Mucosa of rectum (tissue), 2 donors: ENCODE results near the gene ARRB2.
"Not testable (repeated sequence)": the region's sequence is repeated elsewhere in the genome, so short reads cannot be mapped to it uniquely, and the experiment has no call there.

ENCODE experiments used
- H3K27ac ChIP-seq, 2 donors: one replicate each; pipeline ENCODE4 v1.7.0; 2013; ENCODE audit warnings: inconsistent platforms in 2 of 2, low read depth in 2 of 2, low read length in 2 of 2
- H3K27me3 ChIP-seq, 2 donors: one replicate each; pipeline ENCODE4 v1.7.0; 2013; ENCODE audit warnings: low read length in 2 of 2; ENCODE audit not compliant: control insufficient read depth in 2 of 2, insufficient read depth in 2 of 2
- H3K36me3 ChIP-seq, 2 donors: one replicate each; pipeline ENCODE4 v1.7.0; 2013; ENCODE audit warnings: low read length in 2 of 2; ENCODE audit not compliant: control insufficient read depth in 2 of 2, insufficient read depth in 2 of 2
- H3K4me1 ChIP-seq, 2 donors: one replicate each; pipeline ENCODE4 v1.7.0; 2013; ENCODE audit warnings: low read length in 2 of 2, mild to moderate bottlenecking in 1 of 2; ENCODE audit not compliant: control insufficient read depth in 2 of 2, insufficient read depth in 2 of 2
- H3K4me3 ChIP-seq, 2 donors: one replicate each; pipeline ENCODE4 v1.7.0; 2013; ENCODE audit warnings: low read length in 2 of 2
- H3K9ac ChIP-seq, 2 donors: one replicate each; pipeline ENCODE4 v1.7.0; 2013; ENCODE audit warnings: low read length in 2 of 2, low read depth in 1 of 2, mild to moderate bottlenecking in 1 of 2
- H3K9me3 ChIP-seq, 2 donors: one replicate each; pipeline ENCODE4 v1.7.0; 2013; ENCODE audit warnings: low read length in 2 of 2; ENCODE audit not compliant: control insufficient read depth in 2 of 2
- donor health status: healthy.
- donor health status: Normal muscosa, but diverticular disease.

Gene ARRB2

GRCh38 chr17:4714340-4715062, 4.1 kb downstream of the ARRB2 start:
- not testable (repeated sequence) for H3K9ac ChIP-seq, H3K9me3 ChIP-seq, H3K27me3 ChIP-seq
- peaks cover 7 to 18% of the 10 kb centered on the region in 2 donors for H3K36me3 ChIP-seq
- H3K4me1 ChIP-seq = peaks cover 21 to 24% of the 10 kb centered on the region in 2 donors
- peak overlapping the region in 1 of 2 donors; percentile 20 for H3K4me3 ChIP-seq
- peak overlapping the region in 1 of 2 donors; percentile 23 for H3K27ac ChIP-seq

GRCh38 chr17:4715063-4715744, 4.8 kb downstream of the ARRB2 start:
- peaks cover 21 to 22% of the 10 kb centered on the region in 2 donors for H3K4me1 ChIP-seq
- no peaks in the 10 kb centered on the region for H3K9me3 ChIP-seq
- peaks cover 7 to 23% of the 10 kb centered on the region in 2 donors for H3K36me3 ChIP-seq
- H3K27ac ChIP-seq = peak overlapping the region in 1 of 2 donors; percentile 23
- no peak overlapping the region for H3K9ac ChIP-seq
- H3K27me3 ChIP-seq = no peaks in the 10 kb centered on the region
- no peak overlapping the region for H3K4me3 ChIP-seq

GRCh38 chr17:4716081-4716480, 5.6 kb downstream of the ARRB2 start:
- H3K4me1 ChIP-seq = peaks cover 22 to 23% of the 10 kb centered on the region in 2 donors
- H3K4me3 ChIP-seq = no peak overlapping the region
- no peaks in the 10 kb centered on the region for H3K9me3 ChIP-seq
- no peak overlapping the region for H3K9ac ChIP-seq
- no peak overlapping the region for H3K27ac ChIP-seq
- H3K36me3 ChIP-seq = peaks cover 7 to 23% of the 10 kb centered on the region in 2 donors
- no peaks in the 10 kb centered on the region for H3K27me3 ChIP-seq

DNA sequence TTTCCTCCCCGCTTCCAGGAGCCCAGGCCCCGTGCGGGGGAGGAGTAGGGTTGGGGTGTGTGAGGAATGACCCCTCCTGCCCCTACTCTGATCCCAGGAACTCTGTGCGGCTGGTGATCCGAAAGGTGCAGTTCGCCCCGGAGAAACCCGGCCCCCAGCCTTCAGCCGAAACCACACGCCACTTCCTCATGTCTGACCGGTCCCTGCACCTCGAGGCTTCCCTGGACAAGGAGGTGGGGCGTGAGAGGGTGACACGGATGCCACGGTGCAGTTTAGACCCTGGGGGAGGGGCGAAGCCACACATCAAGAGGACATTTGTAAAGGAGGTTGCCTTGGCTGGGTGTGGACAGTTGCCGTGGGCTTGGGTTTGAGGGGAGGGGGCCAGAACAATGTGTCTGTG, 7.4 kb downstream of the ARRB2 start:
- H3K4me3 ChIP-seq = no peak overlapping the region
- H3K4me1 ChIP-seq = peaks cover 13 to 19% of the 10 kb centered on the region in 2 donors
- H3K27ac ChIP-seq = no peak overlapping the region
- no peaks in the 10 kb centered on the region for H3K9me3 ChIP-seq
- no peaks in the 10 kb centered on the region for H3K27me3 ChIP-seq
- H3K36me3 ChIP-seq = peaks cover 7 to 23% of the 10 kb centered on the region in 2 donors
- no peak overlapping the region for H3K9ac ChIP-seq

DNA sequence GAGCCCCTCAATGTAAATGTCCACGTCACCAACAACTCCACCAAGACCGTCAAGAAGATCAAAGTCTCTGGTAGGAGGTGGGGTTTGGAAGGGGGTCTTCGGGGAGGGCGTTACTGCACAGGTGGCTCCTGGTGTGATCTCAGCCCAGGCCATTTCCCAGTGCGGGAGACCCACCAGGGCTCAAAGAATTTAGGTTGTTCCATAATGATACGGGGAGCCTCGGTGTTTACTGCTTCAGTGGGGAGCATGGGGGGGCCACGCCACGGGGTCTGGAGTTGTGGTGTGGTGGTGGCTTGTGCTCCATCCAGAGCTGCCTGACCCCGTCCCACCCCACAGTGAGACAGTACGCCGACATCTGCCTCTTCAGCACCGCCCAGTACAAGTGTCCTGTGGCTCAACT, 7.8 kb downstream of the ARRB2 start:
- Histone ChIP-seq H3K27ac (no peak overlapping the region), H3K36me3 (peaks cover 7 to 23% of the 10 kb centered on the region in 2 donors), H3K9me3 (no peaks in the 10 kb centered on the region), H3K4me1 (peaks cover 13 to 19% of the 10 kb centered on the region in 2 donors), H3K27me3 (no peaks in the 10 kb centered on the region), H3K9ac (no peak overlapping the region), H3K4me3 (no peak overlapping the region)

GRCh38 chr17:4719146-4719545, 8.7 kb downstream of the ARRB2 start:
- no peak overlapping the region for H3K27ac ChIP-seq
- H3K9ac ChIP-seq = no peak overlapping the region
- peaks cover 7 to 23% of the 10 kb centered on the region in 2 donors for H3K36me3 ChIP-seq
- H3K27me3 ChIP-seq = no peaks in the 10 kb centered on the region
- no peak overlapping the region for H3K4me3 ChIP-seq
- peaks cover 13 to 17% of the 10 kb centered on the region in 2 donors for H3K4me1 ChIP-seq
- H3K9me3 ChIP-seq = no peaks in the 10 kb centered on the region

- H3K36me3 ChIP-seq = peaks cover 7 to 23% of the 10 kb centered on the region in 2 donors
- no peak overlapping the region for H3K4me3 ChIP-seq
- H3K4me1 ChIP-seq = peaks cover 13 to 17% of the 10 kb centered on the region in 2 donors
- H3K9me3 ChIP-seq = no peaks in the 10 kb centered on the region
- H3K27me3 ChIP-seq = no peaks in the 10 kb centered on the region
- H3K27ac ChIP-seq = no peak overlapping the region
- H3K9ac ChIP-seq = no peak overlapping the region
Measured at GRCh38 chr17:4719684-4720221, 9.3 kb downstream of the ARRB2 start.

- Histone ChIP-seq H3K4me1 (peaks cover 13 to 15% of the 10 kb centered on the region in 2 donors), H3K9me3 (no peaks in the 10 kb centered on the region), H3K27ac (no peak overlapping the region), H3K9ac (no peak overlapping the region), H3K36me3 (peaks cover 7 to 23% of the 10 kb centered on the region in 2 donors), H3K27me3 (no peaks in the 10 kb centered on the region), H3K4me3 (no peak overlapping the region)
Measured at GRCh38 chr17:4720787-4721186, 10.4 kb downstream of the ARRB2 start.

DNA sequence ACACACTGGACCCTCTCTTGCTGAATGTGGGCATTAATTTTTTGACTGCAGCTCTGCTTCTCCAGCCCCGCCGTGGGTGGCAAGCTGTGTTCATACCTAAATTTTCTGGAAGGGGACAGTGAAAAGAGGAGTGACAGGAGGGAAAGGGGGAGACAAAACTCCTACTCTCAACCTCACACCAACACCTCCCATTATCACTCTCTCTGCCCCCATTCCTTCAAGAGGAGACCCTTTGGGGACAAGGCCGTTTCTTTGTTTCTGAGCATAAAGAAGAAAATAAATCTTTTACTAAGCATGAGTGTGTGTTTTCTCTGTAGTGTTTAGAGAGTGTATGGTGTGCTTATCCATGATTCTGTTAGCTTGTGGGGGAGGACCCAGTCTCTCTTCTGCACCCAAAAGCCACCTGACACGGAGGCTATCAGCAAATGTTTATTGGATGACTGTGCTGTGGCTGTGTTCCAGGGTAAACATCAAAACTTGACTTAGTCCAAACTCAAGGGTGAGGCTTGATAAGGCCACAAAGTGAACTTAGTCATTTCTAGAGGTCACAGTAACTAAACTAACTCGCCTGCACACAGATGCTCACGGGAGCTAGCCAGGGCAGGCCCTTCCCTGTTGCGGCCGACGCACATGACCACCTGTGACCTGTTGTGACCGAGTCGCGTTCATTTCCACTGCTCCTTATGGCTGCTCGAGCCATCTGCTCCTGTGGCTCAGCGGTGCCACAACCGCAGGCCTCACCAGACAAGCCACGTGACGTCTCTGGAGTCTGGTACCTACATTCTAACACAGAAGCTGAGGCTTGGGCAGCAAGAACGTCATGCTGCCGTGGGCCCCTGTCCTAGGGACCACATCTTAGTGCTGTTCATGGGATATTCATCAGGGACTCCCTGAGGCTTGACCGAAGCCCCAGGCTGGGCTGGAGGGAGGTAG, 11.0 kb downstream of the ARRB2 start:
- Histone ChIP-seq H3K27me3 (no peaks in the 10 kb centered on the region), H3K9ac (peak overlapping the region; percentile 41 to 64), H3K27ac (peak overlapping the region; percentile 68 to 82), H3K4me3 (peak overlapping the region in 1 of 2 donors; percentile 7), H3K36me3 (peaks cover 5 to 23% of the 10 kb centered on the region in 2 donors), H3K9me3 (no peaks in the 10 kb centered on the region), H3K4me1 (peaks cover 13 to 15% of the 10 kb centered on the region in 2 donors)
